PFSK-1 (cell line): Measurements from ENCODE around the gene MZF1.

Experiments
- FOXP2 ChIP-seq: optimal IDR thresholded peaks from 2 replicates; pipeline ENCODE3; 2011; ENCODE audit warnings: borderline replicate concordance, control low read depth, inconsistent platforms; ENCODE audit not compliant: insufficient read depth; ENCODE audit errors: extremely low read length, extremely low read depth
- POLR2AphosphoS5 ChIP-seq: IDR thresholded peaks from 2 replicates; pipeline ENCODE4 v1.6.1; 2012; ENCODE audit warnings: low read depth, mild to moderate bottlenecking, control low read depth, low read length, moderate library complexity
- REST ChIP-seq, 2 experiments: IDR thresholded peaks; 2 replicates each; pipeline versions ENCODE4 v1.6.1 to v1.8.0; 2011 to 2012; ENCODE audit warnings: low read depth in 2 of 2, low read length in 2 of 2, control low read depth in 1 of 2, inconsistent platforms in 1 of 2, mild to moderate bottlenecking in 1 of 2, moderate library complexity in 1 of 2; ENCODE audit not compliant: insufficient read depth in 1 of 2
- SIN3A ChIP-seq: IDR thresholded peaks from 2 replicates; pipeline ENCODE4 v1.6.1; 2012; ENCODE audit warnings: mild to moderate bottlenecking, low read length, moderate library complexity, borderline replicate concordance; ENCODE audit not compliant: insufficient read depth
- TAF1 ChIP-seq: IDR thresholded peaks from 2 replicates; pipeline ENCODE4 v1.6.1; 2012; ENCODE audit warnings: low read length, control low read depth, borderline replicate concordance; ENCODE audit not compliant: insufficient read depth

- 0 out of 2 replicates have a peak, but pooled peaks have one; percentile 9 for TF ChIP-seq POLR2AphosphoS5
- TF ChIP-seq TAF1: no peak
- TF ChIP-seq REST (IDR thresholded peaks at IDR 0.05; ENCODE audit: insufficient read depth in 1 of 2, low read depth in 2 of 2, low read length in 2 of 2): no peak
- no peak for TF ChIP-seq SIN3A
- TF ChIP-seq FOXP2: no peak
Measured at GRCh38 chr19:58547323-58548312, 25.5 kb downstream of the MZF1 start.
